ENCODE results near the gene ATP11C.

DNA sequence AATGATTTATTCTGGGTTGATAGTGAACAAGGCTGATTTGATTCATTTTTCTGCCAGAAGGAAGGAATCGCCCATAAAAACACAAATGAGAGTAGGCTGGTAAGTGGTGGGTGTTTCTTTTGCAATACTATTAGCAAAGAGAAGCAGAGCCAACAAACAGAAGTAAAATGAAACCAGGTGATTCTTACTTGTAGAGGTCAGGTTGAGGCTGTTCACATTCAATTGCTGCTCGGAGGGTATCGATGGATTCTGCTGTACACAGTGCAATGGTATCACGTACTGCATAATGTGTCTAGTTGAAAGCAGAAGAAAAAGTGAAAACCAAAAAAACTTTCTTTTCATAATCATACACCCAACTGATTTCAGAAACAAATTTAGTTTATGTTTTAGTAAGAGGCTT is 130.8 kb downstream of the ATP11C start:
- TF ChIP-seq, protein P1, sequence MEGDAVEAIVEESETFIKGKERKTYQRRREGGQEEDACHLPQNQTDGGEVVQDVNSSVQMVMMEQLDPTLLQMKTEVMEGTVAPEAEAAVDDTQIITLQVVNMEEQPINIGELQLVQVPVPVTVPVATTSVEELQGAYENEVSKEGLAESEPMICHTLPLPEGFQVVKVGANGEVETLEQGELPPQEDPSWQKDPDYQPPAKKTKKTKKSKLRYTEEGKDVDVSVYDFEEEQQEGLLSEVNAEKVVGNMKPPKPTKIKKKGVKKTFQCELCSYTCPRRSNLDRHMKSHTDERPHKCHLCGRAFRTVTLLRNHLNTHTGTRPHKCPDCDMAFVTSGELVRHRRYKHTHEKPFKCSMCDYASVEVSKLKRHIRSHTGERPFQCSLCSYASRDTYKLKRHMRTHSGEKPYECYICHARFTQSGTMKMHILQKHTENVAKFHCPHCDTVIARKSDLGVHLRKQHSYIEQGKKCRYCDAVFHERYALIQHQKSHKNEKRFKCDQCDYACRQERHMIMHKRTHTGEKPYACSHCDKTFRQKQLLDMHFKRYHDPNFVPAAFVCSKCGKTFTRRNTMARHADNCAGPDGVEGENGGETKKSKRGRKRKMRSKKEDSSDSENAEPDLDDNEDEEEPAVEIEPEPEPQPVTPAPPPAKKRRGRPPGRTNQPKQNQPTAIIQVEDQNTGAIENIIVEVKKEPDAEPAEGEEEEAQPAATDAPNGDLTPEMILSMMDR (IDR thresholded peaks at IDR 0.05; ENCODE audit: insufficient read depth, low read length) = no peak
- no peak for TF ChIP-seq POLR2AphosphoS5 (IDR thresholded peaks at IDR 0.05; ENCODE audit: low read depth)
- TF ChIP-seq, protein P2, sequence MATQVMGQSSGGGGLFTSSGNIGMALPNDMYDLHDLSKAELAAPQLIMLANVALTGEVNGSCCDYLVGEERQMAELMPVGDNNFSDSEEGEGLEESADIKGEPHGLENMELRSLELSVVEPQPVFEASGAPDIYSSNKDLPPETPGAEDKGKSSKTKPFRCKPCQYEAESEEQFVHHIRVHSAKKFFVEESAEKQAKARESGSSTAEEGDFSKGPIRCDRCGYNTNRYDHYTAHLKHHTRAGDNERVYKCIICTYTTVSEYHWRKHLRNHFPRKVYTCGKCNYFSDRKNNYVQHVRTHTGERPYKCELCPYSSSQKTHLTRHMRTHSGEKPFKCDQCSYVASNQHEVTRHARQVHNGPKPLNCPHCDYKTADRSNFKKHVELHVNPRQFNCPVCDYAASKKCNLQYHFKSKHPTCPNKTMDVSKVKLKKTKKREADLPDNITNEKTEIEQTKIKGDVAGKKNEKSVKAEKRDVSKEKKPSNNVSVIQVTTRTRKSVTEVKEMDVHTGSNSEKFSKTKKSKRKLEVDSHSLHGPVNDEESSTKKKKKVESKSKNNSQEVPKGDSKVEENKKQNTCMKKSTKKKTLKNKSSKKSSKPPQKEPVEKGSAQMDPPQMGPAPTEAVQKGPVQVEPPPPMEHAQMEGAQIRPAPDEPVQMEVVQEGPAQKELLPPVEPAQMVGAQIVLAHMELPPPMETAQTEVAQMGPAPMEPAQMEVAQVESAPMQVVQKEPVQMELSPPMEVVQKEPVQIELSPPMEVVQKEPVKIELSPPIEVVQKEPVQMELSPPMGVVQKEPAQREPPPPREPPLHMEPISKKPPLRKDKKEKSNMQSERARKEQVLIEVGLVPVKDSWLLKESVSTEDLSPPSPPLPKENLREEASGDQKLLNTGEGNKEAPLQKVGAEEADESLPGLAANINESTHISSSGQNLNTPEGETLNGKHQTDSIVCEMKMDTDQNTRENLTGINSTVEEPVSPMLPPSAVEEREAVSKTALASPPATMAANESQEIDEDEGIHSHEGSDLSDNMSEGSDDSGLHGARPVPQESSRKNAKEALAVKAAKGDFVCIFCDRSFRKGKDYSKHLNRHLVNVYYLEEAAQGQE (IDR thresholded peaks at IDR 0.05; ENCODE audit: insufficient replicate concordance, low read depth) = no peak
- no peak for TF ChIP-seq GABPA (IDR thresholded peaks at IDR 0.05; ENCODE audit: low read depth)

Measured in HL-60 (cell line).